ENCODE measurements around the gene MRGPRF.

Gene MRGPRF

GRCh38 chr11:68958211-68958610, 54.8 kb downstream of the MRGPRF start:
- Histone ChIP-seq H3K27ac (ENCODE audit: extremely low read depth, low read depth, low read length) (no peak overlapping the region), H3K4me3 (ENCODE audit: low read depth, low read length) (no peak overlapping the region), H3K4me1 (ENCODE audit: control insufficient read depth, insufficient read depth, low read length) (no peaks in the 10 kb centered on the region), H3K9me3 (ENCODE audit: control insufficient read depth, insufficient read depth, low read depth, low read length) (no peaks in the 10 kb centered on the region), H3K36me3 (ENCODE audit: control insufficient read depth in 2 of 2, insufficient read depth in 1 of 2, low read length in 2 of 2) (no peaks in the 10 kb centered on the region)
- ChIA-PET CTCF (interaction anchor here (0.7 kb wide), 1 partner anchor 24 kb away, joined by 3 read pairs; no protein-coding TSS in a partner anchor), POLR2A (no interaction called here)
- TF ChIP-seq HOXD13 (CRISPR knock-in tag; IDR thresholded peaks at IDR 0.05; ENCODE audit: borderline replicate concordance): no peak

- TF ChIP-seq ZNF664 (tag by site-specific recombination; IDR thresholded peaks at IDR 0.05) (no peak), ZNF792 (tag by site-specific recombination; IDR thresholded peaks at IDR 0.05) (no peak), ZNF660 (tag by site-specific recombination; IDR thresholded peaks at IDR 0.05) (no peak)
- no peaks in the 10 kb centered on the region for H3K4me1 ChIP-seq (ENCODE audit: control insufficient read depth, insufficient read depth, low read length)
- no peaks in the 10 kb centered on the region for H3K36me3 ChIP-seq (ENCODE audit: control insufficient read depth in 2 of 2, insufficient read depth in 1 of 2, low read length in 2 of 2)
- ChIA-PET CTCF (interaction anchor here (0.5 to 1.8 kb wide), 8 partner anchors 10 to 805 kb away, joined by 3 to 10 read pairs (median 3); partner anchors contain the start of gene MRGPRD), POLR2A (no interaction called here)
- no peaks in the 10 kb centered on the region for H3K9me3 ChIP-seq (ENCODE audit: control insufficient read depth, insufficient read depth, low read depth, low read length)
- no peak overlapping the region for H3K4me3 ChIP-seq (ENCODE audit: low read depth, low read length)
- H3K27ac ChIP-seq (ENCODE audit: extremely low read depth, low read depth, low read length): no peak overlapping the region
These were observed 56.3 kb downstream of the MRGPRF start for GRCh38 chr11:68956547-68957254.

GRCh38 chr11:68956142-68956541, 56.9 kb downstream of the MRGPRF start:
- CTCF ChIA-PET: interaction anchor here (0.5 to 1.8 kb wide), 12 partner anchors 11 to 901 kb away, joined by 3 to 10 read pairs (median 3); partner anchors contain the start of gene MRGPRD
- TF ChIP-seq ZNF596 (tag by site-specific recombination; IDR thresholded peaks at IDR 0.05) (no peak), ZFP41 (tag by site-specific recombination; IDR thresholded peaks at IDR 0.05; ENCODE audit: borderline replicate concordance) (no peak), ZBTB21 (tag by site-specific recombination; IDR thresholded peaks at IDR 0.05) (no peak), ZNF280D (tag by site-specific recombination; IDR thresholded peaks at IDR 0.05) (no peak), ZNF394 (tag by site-specific recombination; IDR thresholded peaks at IDR 0.05; ENCODE audit: borderline replicate concordance) (no peak), AEBP2 (tag by site-specific recombination; IDR thresholded peaks at IDR 0.05; ENCODE audit: borderline replicate concordance) (no peak), ZNF146 (tag by site-specific recombination; IDR thresholded peaks at IDR 0.05) (no peak), ZSCAN23 (tag by site-specific recombination; IDR thresholded peaks at IDR 0.05) (no peak), EGR2 (tag by site-specific recombination; IDR thresholded peaks at IDR 0.05; ENCODE audit: low read depth) (no peak), ZNF621 (tag by site-specific recombination; IDR thresholded peaks at IDR 0.05) (no peak), ZNF366 (tag by site-specific recombination; conservative IDR thresholded peaks at IDR 0.05) (no peak), KLF9 (tag by site-specific recombination; IDR thresholded peaks at IDR 0.05; ENCODE audit: low read depth) (no peak), ZNF350 (tag by site-specific recombination; IDR thresholded peaks at IDR 0.05) (no peak), ZNF132 (tag by site-specific recombination; IDR thresholded peaks at IDR 0.05; ENCODE audit: borderline replicate concordance) (no peak)
- POLR2A ChIA-PET: interaction anchor here (0.6 kb wide), 1 partner anchor 82 kb away, joined by 5 read pairs; no protein-coding TSS in a partner anchor

More at GRCh38 chr11:68956142-68956541, 56.9 kb downstream of the MRGPRF start:
- Histone ChIP-seq H3K9me3 (ENCODE audit: control insufficient read depth, insufficient read depth, low read depth, low read length) (no peaks in the 10 kb centered on the region), H3K27ac (ENCODE audit: extremely low read depth, low read depth, low read length) (no peak overlapping the region), H3K4me3 (ENCODE audit: low read depth, low read length) (no peak overlapping the region), H3K4me1 (ENCODE audit: control insufficient read depth, insufficient read depth, low read length) (no peaks in the 10 kb centered on the region), H3K36me3 (ENCODE audit: control insufficient read depth in 2 of 2, insufficient read depth in 1 of 2, low read length in 2 of 2) (no peaks in the 10 kb centered on the region)
